CD8-positive, alpha-beta memory T cell (primary cell): ENCODE results near the gene MVB12B. TPM values are rescaled to one million over a fixed set of nuclear protein-coding genes. Genes with fewer than 3 reads are reported as not detected.

Source experiments
- CTCF ChIA-PET: fragments of 350-600 bp; sonication (Branson Sonifier 250); formaldehyde crosslinking; loops from one replicate; lab custom pipeline; 2021; ENCODE audit warnings: antibody characterized with exemption; lab: Charles Lee
- POLR2A ChIA-PET: fragments of 350-600 bp; sonication (Branson Sonifier 250); formaldehyde crosslinking; loops from one replicate; lab custom pipeline; 2021; ENCODE audit warnings: antibody characterized with exemption; lab: Charles Lee
- DNase-seq, 5 donors: peaks; one replicate each; pipeline versions ENCODE4 v3.0.0 to v3.0.0-alpha.2; 2020 to 2022; ENCODE audit warnings: mixed read lengths in 1 of 5
- H3K27ac ChIP-seq: one replicate; pipeline ENCODE4 v1.7.0; 2013; ENCODE audit warnings: low read depth, mild to moderate bottlenecking, low read length, moderate library complexity
- H3K27me3 ChIP-seq: 2 replicates; pipeline ENCODE4 v1.7.0; 2013; ENCODE audit warnings: low read length, mild to moderate bottlenecking; ENCODE audit not compliant: insufficient read depth, poor library complexity, severe bottlenecking
- H3K36me3 ChIP-seq: 2 replicates; pipeline ENCODE4 v1.7.0; 2013; ENCODE audit warnings: mild to moderate bottlenecking, low read length, moderate library complexity; ENCODE audit not compliant: insufficient read depth
- H3K4me1 ChIP-seq: 2 replicates; pipeline ENCODE4 v1.7.0; 2013; ENCODE audit warnings: mild to moderate bottlenecking, low read length, moderate library complexity; ENCODE audit not compliant: insufficient read depth
- H3K4me3 ChIP-seq: 2 replicates; pipeline ENCODE4 v1.7.0; 2013; ENCODE audit warnings: mild to moderate bottlenecking, low read length
- H3K9me3 ChIP-seq: 2 replicates; pipeline ENCODE4 v1.7.0; 2013; ENCODE audit warnings: mild to moderate bottlenecking, low read length
- H3K27ac Mint-ChIP-seq, 8 donors: one replicate each; pipeline ENCODE4 v1.8.0; 2020 to 2021; ENCODE audit warnings: mixed read lengths in 8 of 8, mild to moderate bottlenecking in 6 of 8, inconsistent platforms in 3 of 8, moderate library complexity in 3 of 8
- H3K27me3 Mint-ChIP-seq, 2 donors: one replicate each; pipeline ENCODE4 v1.8.0; 2020 to 2021; ENCODE audit warnings: mixed read lengths in 2 of 2, mild to moderate bottlenecking in 1 of 2, moderate library complexity in 1 of 2
- H3K36me3 Mint-ChIP-seq, 3 donors: one replicate each; pipeline ENCODE4 v1.8.0; 2020 to 2021; ENCODE audit warnings: mixed read lengths in 3 of 3, inconsistent platforms in 1 of 3, mild to moderate bottlenecking in 1 of 3
- H3K4me1 Mint-ChIP-seq, 3 donors: one replicate each; pipeline ENCODE4 v1.8.0; 2020 to 2021; ENCODE audit warnings: mixed read lengths in 3 of 3, inconsistent platforms in 1 of 3, mild to moderate bottlenecking in 1 of 3
- H3K4me3 Mint-ChIP-seq, 7 donors: one replicate each; pipeline ENCODE4 v1.8.0; 2020 to 2021; ENCODE audit warnings: mixed read lengths in 7 of 7, mild to moderate bottlenecking in 6 of 7, moderate library complexity in 4 of 7, inconsistent platforms in 2 of 7
- H3K9me3 Mint-ChIP-seq, 5 donors: one replicate each; pipeline ENCODE4 v1.8.0; 2020 to 2022; ENCODE audit warnings: mixed read lengths in 5 of 5, mild to moderate bottlenecking in 3 of 5, moderate library complexity in 2 of 5, inconsistent platforms in 1 of 5
- polyA plus RNA-seq: library from polyadenylated mRNA; unstranded; fragments of 300-500 nt; fragmentation: Illumina TruSeq; gene quantifications from one replicate; pipeline ENCODE4 v1.2.3, GENCODE V29; 2021
- total RNA-seq, 2 experiments: library from RNA; stranded (reverse); gene quantifications; one replicate each; pipeline ENCODE4 v1.2.3, GENCODE V29; 2021

MVB12B gene
- total and polyA plus RNA-seq, 3 experiments from 2014 or later, result 11.0 to 13.1 (median 12.7) TPM

DNA sequence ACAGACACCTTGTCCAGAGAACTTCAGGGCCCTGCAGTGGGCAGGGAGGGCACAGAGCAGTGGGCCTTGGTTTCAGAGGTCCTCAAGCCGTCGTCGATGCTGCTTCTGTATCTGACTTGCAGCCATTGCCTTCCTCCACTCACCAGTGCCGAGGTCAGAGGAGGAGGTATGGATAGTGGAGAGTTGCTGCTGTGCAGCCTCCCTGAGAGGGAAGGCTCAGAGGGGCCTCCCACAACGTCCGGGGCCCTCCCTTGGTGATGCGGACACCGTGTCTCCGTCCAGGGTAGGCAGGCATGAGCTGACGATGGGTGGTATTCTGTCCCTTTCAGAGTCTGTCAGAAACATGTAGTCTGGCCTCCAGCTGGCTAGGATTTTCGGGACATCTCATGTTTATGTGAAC, 73.9 kb downstream of the MVB12B start:
- peaks cover 28% of the 10 kb centered on the region for H3K4me1 ChIP-seq
- peak overlapping the region in 1 of 8 donors; percentile 33 for H3K27ac Mint-ChIP-seq
- no peak overlapping the region for H3K27ac ChIP-seq
- DNase-seq, result no peak
- H3K4me1 Mint-ChIP-seq, result peaks cover 29 to 61% (median 35%) of the 10 kb centered on the region in 3 donors
- H3K36me3 ChIP-seq, result no peaks in the 10 kb centered on the region
- H3K9me3 ChIP-seq, result no peaks in the 10 kb centered on the region
- no peaks in the 10 kb centered on the region for H3K27me3 Mint-ChIP-seq
- ChIA-PET CTCF (interaction anchor here (0.8 to 6.2 kb wide), 2 partner anchors 91 to 100 kb away, joined by 3 to 89 read pairs; no protein-coding TSS in a partner anchor), POLR2A (no interaction called here)
- H3K36me3 Mint-ChIP-seq, result peaks cover 0 to 78% (median 7%) of the 10 kb centered on the region in 3 donors
- no peak overlapping the region for H3K4me3 ChIP-seq
- no peaks in the 10 kb centered on the region for H3K27me3 ChIP-seq
- H3K9me3 Mint-ChIP-seq, result no peaks in the 10 kb centered on the region
- peak overlapping the region in 1 of 7 donors; percentile 40 for H3K4me3 Mint-ChIP-seq

GRCh38 chr9:126401107-126401506, 74.5 kb downstream of the MVB12B start:
- H3K27ac ChIP-seq, result no peak overlapping the region
- ChIA-PET POLR2A (no interaction called here), CTCF (interaction anchor here (6.2 kb wide), 1 partner anchor 100 kb away, joined by 89 read pairs; no protein-coding TSS in a partner anchor)
- H3K4me1 ChIP-seq, result peaks cover 27% of the 10 kb centered on the region
- H3K36me3 ChIP-seq, result no peaks in the 10 kb centered on the region
- peaks cover 24 to 55% (median 30%) of the 10 kb centered on the region in 3 donors for H3K4me1 Mint-ChIP-seq
- no peaks in the 10 kb centered on the region for H3K27me3 Mint-ChIP-seq
- no peak overlapping the region for H3K4me3 Mint-ChIP-seq
- peaks cover 0 to 76% (median 7%) of the 10 kb centered on the region in 3 donors for H3K36me3 Mint-ChIP-seq
- DNase-seq, result no peak
- H3K27me3 ChIP-seq, result no peaks in the 10 kb centered on the region
- H3K4me3 ChIP-seq, result no peak overlapping the region
- H3K27ac Mint-ChIP-seq, result peak overlapping the region in 5 of 8 donors; percentile 5 to 74 (median 32)
- H3K9me3 Mint-ChIP-seq, result no peaks in the 10 kb centered on the region
- H3K9me3 ChIP-seq, result no peaks in the 10 kb centered on the region

DNA sequence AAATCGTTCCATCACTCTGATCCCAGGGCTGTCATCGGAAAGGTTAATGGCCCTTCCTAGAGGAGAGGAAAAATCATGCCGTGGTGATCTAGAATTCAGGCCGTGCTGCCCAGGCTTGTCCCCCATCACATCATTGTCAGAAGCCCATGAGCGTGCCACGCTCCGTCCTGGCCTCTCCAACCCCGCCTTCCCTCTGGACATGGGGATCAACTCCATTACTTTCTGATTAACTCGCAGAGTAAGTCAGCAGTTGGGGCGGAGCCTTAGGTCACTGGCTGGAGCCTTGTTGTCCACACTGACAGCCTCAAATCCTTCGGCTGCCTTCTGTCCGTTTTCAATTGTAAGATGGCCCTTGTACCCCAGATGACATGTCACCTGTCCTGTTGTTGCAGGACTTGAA, 75.0 kb downstream of the MVB12B start:
- Histone ChIP-seq H3K4me3 (no peak overlapping the region), H3K36me3 (no peaks in the 10 kb centered on the region), H3K9me3 (no peaks in the 10 kb centered on the region), H3K4me1 (peaks cover 22% of the 10 kb centered on the region), H3K27ac (no peak overlapping the region), H3K27me3 (no peaks in the 10 kb centered on the region)
- Mint-ChIP-seq H3K4me1 (peaks cover 19 to 50% (median 25%) of the 10 kb centered on the region in 3 donors), H3K27ac (peak overlapping the region in 5 of 8 donors; percentile 22 to 74 (median 32)), H3K36me3 (peaks cover 0 to 75% (median 7%) of the 10 kb centered on the region in 3 donors), H3K4me3 (no peak overlapping the region), H3K9me3 (no peaks in the 10 kb centered on the region), H3K27me3 (no peaks in the 10 kb centered on the region)
- ChIA-PET POLR2A (no interaction called here), CTCF (no interaction called here)
- DNase-seq, result no peak

DNA sequence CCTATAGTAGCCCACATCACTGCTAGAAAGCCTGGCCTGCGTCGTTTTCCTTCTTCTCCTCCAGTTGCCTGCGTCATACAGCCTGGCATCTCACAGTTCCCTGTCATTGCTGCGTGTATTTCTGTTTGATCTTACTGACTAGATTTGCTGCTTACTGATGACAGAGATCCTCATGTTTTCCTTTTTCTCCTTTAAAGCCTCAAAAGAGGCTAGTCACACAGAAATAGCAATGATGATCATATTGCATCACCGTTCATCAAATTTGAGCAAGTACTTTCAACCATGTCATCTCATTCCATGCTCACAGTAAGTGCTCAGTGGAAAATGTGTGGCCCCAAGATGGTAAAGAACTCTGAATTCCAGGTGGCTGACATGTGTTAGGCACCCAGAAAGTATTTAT, 76.8 kb downstream of the MVB12B start:
- Mint-ChIP-seq H3K27ac (peak overlapping the region in 3 of 8 donors; percentile 12 to 25 (median 21)), H3K36me3 (peaks cover 0 to 69% (median 7%) of the 10 kb centered on the region in 3 donors), H3K9me3 (no peaks in the 10 kb centered on the region), H3K27me3 (no peaks in the 10 kb centered on the region), H3K4me1 (peaks cover 2 to 32% (median 7%) of the 10 kb centered on the region in 3 donors), H3K4me3 (no peak overlapping the region)
- Histone ChIP-seq H3K9me3 (no peaks in the 10 kb centered on the region), H3K4me3 (no peak overlapping the region), H3K36me3 (no peaks in the 10 kb centered on the region), H3K4me1 (peaks cover 5% of the 10 kb centered on the region), H3K27me3 (no peaks in the 10 kb centered on the region), H3K27ac (no peak overlapping the region)
- ChIA-PET POLR2A (no interaction called here), CTCF (no interaction called here)
- no peak for DNase-seq

- H3K4me3 ChIP-seq, result no peak overlapping the region
- CTCF ChIA-PET, result interaction anchor here (2.0 kb wide), 1 partner anchor 87 kb away, joined by 5 read pairs; no protein-coding TSS in a partner anchor
- no peaks in the 10 kb centered on the region for H3K27me3 ChIP-seq
- Mint-ChIP-seq H3K9me3 (no peaks in the 10 kb centered on the region), H3K27ac (no peak overlapping the region), H3K4me1 (peaks cover under 1 to 32% (median 4%) of the 10 kb centered on the region in 3 donors), H3K36me3 (peaks cover 0 to 69% (median 7%) of the 10 kb centered on the region in 3 donors), H3K27me3 (no peaks in the 10 kb centered on the region), H3K4me3 (no peak overlapping the region)
- H3K36me3 ChIP-seq, result no peaks in the 10 kb centered on the region
- H3K27ac ChIP-seq, result no peak overlapping the region
- no peaks in the 10 kb centered on the region for H3K4me1 ChIP-seq
- POLR2A ChIA-PET, result no interaction called here
- no peak for DNase-seq
- H3K9me3 ChIP-seq, result no peaks in the 10 kb centered on the region
Observed at GRCh38 chr9:126404459-126404858, 77.8 kb downstream of the MVB12B start.

DNA sequence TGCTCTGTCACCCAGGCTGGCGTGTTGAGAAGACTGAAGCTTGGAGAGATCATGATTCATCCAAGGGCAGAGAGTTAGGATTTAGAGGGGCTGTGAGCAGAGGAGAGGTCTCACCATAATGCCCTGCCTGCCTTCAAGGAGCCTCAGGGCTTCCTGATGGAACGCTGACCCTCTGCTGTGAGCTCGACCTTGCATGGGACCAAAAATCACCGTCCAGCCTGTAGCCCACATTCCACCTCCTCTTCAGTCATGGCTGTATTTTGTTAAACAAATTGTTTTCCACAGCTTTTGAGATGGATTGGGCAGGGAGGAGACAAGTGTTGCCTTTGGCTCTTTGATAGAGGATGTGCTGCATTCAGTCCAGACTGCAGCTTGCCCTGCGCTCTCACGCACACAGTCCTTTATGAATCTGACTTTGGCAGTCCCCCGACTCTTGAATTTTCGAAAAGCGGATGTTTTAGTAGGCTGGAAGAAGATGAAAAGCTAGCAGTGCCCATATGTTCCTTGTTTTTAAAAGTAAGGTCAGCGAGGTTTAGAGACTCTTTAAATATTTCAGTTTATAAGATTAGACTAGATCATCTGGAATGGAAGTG, 79.5 kb downstream of the MVB12B start:
- ChIA-PET POLR2A (no interaction called here), CTCF (interaction anchor here (0.7 kb wide), 1 partner anchor 85 kb away, joined by 5 read pairs; no protein-coding TSS in a partner anchor)
- no peak for DNase-seq
- H3K4me1 Mint-ChIP-seq, result peaks cover 14 to 41% (median 16%) of the 10 kb centered on the region in 3 donors
- Histone ChIP-seq H3K4me1 (peaks cover 13% of the 10 kb centered on the region), H3K36me3 (no peaks in the 10 kb centered on the region), H3K4me3 (no peak overlapping the region), H3K27ac (no peak overlapping the region), H3K27me3 (no peaks in the 10 kb centered on the region), H3K9me3 (no peaks in the 10 kb centered on the region)
- no peak overlapping the region for H3K4me3 Mint-ChIP-seq
- H3K36me3 Mint-ChIP-seq, result peaks cover 0 to 61% (median 7%) of the 10 kb centered on the region in 3 donors
- no peaks in the 10 kb centered on the region for H3K27me3 Mint-ChIP-seq
- peak overlapping the region in 3 of 8 donors; percentile 3 to 90 (median 45) for H3K27ac Mint-ChIP-seq
- no peaks in the 10 kb centered on the region for H3K9me3 Mint-ChIP-seq

DNA sequence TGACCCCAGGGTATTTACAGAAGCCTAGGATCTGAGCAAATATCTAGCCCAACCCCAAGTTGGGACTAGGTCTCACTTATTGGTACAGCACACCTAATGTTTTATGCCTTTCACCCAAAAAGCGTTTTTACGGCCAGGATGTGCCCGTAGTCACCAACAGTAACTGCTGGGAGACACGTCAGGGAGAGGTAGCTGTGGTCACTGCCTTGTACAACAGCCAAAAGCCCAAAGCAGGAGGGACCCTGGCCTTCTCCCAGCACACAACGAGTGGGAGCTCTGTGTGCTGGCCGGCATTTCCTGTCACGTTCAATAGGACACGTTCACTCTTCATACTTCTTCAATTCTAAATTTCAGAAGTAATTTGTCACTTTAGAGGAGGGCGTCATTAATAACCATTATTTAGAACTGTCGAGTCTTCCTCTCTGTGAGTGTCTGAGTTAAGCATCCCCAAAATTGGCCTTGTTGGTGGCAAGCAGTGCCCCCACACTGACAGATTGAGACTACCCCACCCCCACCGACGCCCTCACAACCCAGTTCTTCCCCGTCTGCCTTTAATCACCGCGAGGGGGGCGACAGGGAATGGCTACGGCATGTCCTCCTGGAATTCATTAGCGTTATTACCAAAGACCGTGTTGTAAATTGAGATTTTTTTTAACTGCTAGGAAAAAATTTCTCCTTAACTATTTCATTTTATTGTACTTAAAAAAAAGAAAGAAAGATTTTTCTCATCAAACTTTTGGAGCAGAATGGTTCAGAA, 80.7 kb downstream of the MVB12B start:
- Mint-ChIP-seq H3K9me3 (no peaks in the 10 kb centered on the region), H3K27ac (peak overlapping the region in 3 of 8 donors; percentile 4 to 70 (median 45)), H3K36me3 (peaks cover 0 to 52% (median 7%) of the 10 kb centered on the region in 3 donors), H3K4me1 (peaks cover 25 to 44% (median 27%) of the 10 kb centered on the region in 3 donors), H3K4me3 (no peak overlapping the region), H3K27me3 (no peaks in the 10 kb centered on the region)
- ChIA-PET CTCF (interaction anchor here (0.6 to 3.7 kb wide), 2 partner anchors 9 to 49 kb away, joined by 3 to 21 read pairs; no protein-coding TSS in a partner anchor), POLR2A (no interaction called here)
- H3K36me3 ChIP-seq, result no peaks in the 10 kb centered on the region
- no peak for DNase-seq
- no peak overlapping the region for H3K27ac ChIP-seq
- peaks cover 22% of the 10 kb centered on the region for H3K4me1 ChIP-seq
- no peaks in the 10 kb centered on the region for H3K27me3 ChIP-seq
- H3K4me3 ChIP-seq, result no peak overlapping the region
- H3K9me3 ChIP-seq, result no peaks in the 10 kb centered on the region

DNA sequence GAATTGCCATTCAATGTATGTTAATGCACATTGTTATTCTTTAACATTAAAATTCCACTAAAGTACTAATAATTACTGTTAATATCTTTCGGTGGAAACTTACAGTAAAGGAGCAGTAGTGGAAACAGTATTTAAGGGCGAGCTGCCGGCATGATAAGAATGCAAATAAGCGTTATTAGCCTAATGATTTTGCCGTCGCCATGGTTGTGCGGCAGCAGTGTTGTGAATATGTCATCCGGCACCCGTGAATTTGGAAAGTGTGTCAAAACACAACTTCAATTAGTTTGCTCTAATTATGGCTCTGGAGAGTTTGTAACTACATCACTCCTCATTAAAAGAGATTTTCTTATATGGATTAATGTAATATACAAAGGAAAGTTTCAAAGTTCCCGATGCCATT, 81.4 kb downstream of the MVB12B start:
- H3K36me3 Mint-ChIP-seq, result peaks cover 0 to 46% (median 6%) of the 10 kb centered on the region in 3 donors

More for the DNA sequence above, 81.4 kb downstream of the MVB12B start:
- Mint-ChIP-seq H3K4me3 (no peak overlapping the region), H3K27ac (no peak overlapping the region), H3K9me3 (no peaks in the 10 kb centered on the region), H3K4me1 (peaks cover 32 to 50% (median 34%) of the 10 kb centered on the region in 3 donors), H3K27me3 (no peaks in the 10 kb centered on the region)
- Histone ChIP-seq H3K36me3 (no peaks in the 10 kb centered on the region), H3K9me3 (no peaks in the 10 kb centered on the region), H3K4me1 (peaks cover 29% of the 10 kb centered on the region), H3K27me3 (no peaks in the 10 kb centered on the region), H3K4me3 (no peak overlapping the region), H3K27ac (no peak overlapping the region)
- ChIA-PET POLR2A (no interaction called here), CTCF (interaction anchor here (3.7 kb wide), 1 partner anchor 10 kb away, joined by 21 read pairs; no protein-coding TSS in a partner anchor)
- DNase-seq, result no peak
